K562 (cell line): ENCODE results near the gene TRIP10. TPM values are rescaled to one million over a fixed set of nuclear protein-coding genes. Genes with fewer than 3 reads are reported as not detected.

Source experiments
- ARID1B ChIP-seq: fragments of 450-650 bp; IDR thresholded peaks from 2 replicates; pipeline ENCODE4 v1.6.1; 2016; ENCODE audit warnings: antibody characterized with exemption, mild to moderate bottlenecking, inconsistent platforms
- ATF7 ChIP-seq: fragments of 450-650 bp; IDR thresholded peaks from 2 replicates; pipeline ENCODE4 v1.7.1; 2014; ENCODE audit warnings: mild to moderate bottlenecking, moderate library complexity
- CSDE1 ChIP-seq, 2 experiments: fragments of 450-650 bp; IDR thresholded peaks; 2 replicates each; pipeline ENCODE4 v1.6.1; 2016; ENCODE audit warnings: mild to moderate bottlenecking in 1 of 2
- FOXJ3 ChIP-seq: sonication (generic); formaldehyde crosslinking; IDR thresholded peaks from 2 replicates; pipeline ENCODE4 v1.4.0; 2020; ENCODE audit warnings: mild to moderate bottlenecking, missing genetic modification reagents
- KDM1A ChIP-seq, 2 experiments: fragments of 450-650 bp; IDR thresholded peaks; 2 replicates each; pipeline ENCODE4 v1.6.1; 2016; ENCODE audit warnings: mild to moderate bottlenecking in 2 of 2
- NR2F6 ChIP-seq: fragments of 450-650 bp; formaldehyde crosslinking; IDR thresholded peaks from 2 replicates; pipeline ENCODE4 v1.4.0; 2020; ENCODE audit warnings: mild to moderate bottlenecking
- PHB ChIP-seq: fragments of 250-450 bp; sonication (Bioruptor Pico); IDR thresholded peaks from 2 replicates; pipeline ENCODE4 v1.5.0; 2021
- PRDM10 ChIP-seq: fragments of 450-650 bp; IDR thresholded peaks from 2 replicates; pipeline ENCODE4 v1.6.1; 2018; ENCODE audit not compliant: partially characterized antibody
- REST ChIP-seq, 2 experiments: fragments of 450-650 bp; formaldehyde crosslinking in 1 of 2; IDR thresholded peaks; 2 replicates each; pipeline versions ENCODE4 v1.4.0 to v1.6.1; 2014 to 2020; ENCODE audit warnings: mild to moderate bottlenecking in 2 of 2, borderline replicate concordance in 1 of 2, low read depth in 1 of 2
- ZC3H8 ChIP-seq: fragments of 450-650 bp; IDR thresholded peaks from 2 replicates; pipeline ENCODE4 v1.6.1; 2017
- ZFPM2 ChIP-seq: fragments of 250-450 bp; sonication (Bioruptor Pico); IDR thresholded peaks from 2 replicates; pipeline ENCODE4 v1.5.1; 2022; ENCODE audit warnings: mild to moderate bottlenecking
- ZNF224 ChIP-seq: sonication (generic); formaldehyde crosslinking; IDR thresholded peaks from 2 replicates; pipeline ENCODE4 v1.8.0; 2022; ENCODE audit warnings: mild to moderate bottlenecking, missing genetic modification reagents
- ZNF232 ChIP-seq: sonication (generic); formaldehyde crosslinking; IDR thresholded peaks from 2 replicates; pipeline ENCODE4 v1.8.0; 2022; ENCODE audit warnings: mild to moderate bottlenecking, missing genetic modification reagents
- ZNF431 ChIP-seq: sonication (generic); formaldehyde crosslinking; IDR thresholded peaks from 2 replicates; pipeline ENCODE4 v1.8.0; 2022; ENCODE audit warnings: mild to moderate bottlenecking, missing genetic modification reagents
- polyA plus RNA-seq, 8 experiments: library from polyadenylated mRNA; depleted of rRNA in 4 of 8; stranded (reverse) in 5 of 8; unstranded in 3 of 8; fragments of >200 nt; fragmentation: Nextera tagmentation in 2 of 8; fragmentation: Illumina TruSeq in 1 of 8; extraction: Ambion mirVana in 2 of 8; extraction: Trizol in 1 of 8; gene quantifications; 2 replicates each; pipeline versions ENCODE4 v1.2.1 to v1.2.3, GENCODE V29; 2011 to 2014; ENCODE audit warnings: inconsistent platforms in 1 of 8, missing spikeins in 1 of 8
- total RNA-seq, 7 experiments: library from RNA; depleted of rRNA in 6 of 7; stranded (reverse); fragments of >200 nt in 6 of 7; fragmentation: Illumina TruSeq in 2 of 7; extraction: Trizol in 2 of 7; gene quantifications; 2 replicates each; pipeline versions ENCODE4 v1.2.1 to v1.2.3, GENCODE V29; 2011 to 2021; ENCODE audit warnings: low replicate concordance in 1 of 7

Gene TRIP10
- total and polyA plus RNA-seq, 9 of the 15 experiments (the other 6 are each of a cell fraction or from before 2014, with no cell fraction given): 1.2 to 66.8 (median 36.1) TPM

- peak; percentile 98 for TF ChIP-seq REST (IDR thresholded peaks at IDR 0.05; ENCODE audit: borderline replicate concordance)
- TF ChIP-seq REST (CRISPR knock-in tag; IDR thresholded peaks at IDR 0.05; ENCODE audit: low read depth): peak; percentile 75; the same call in 1 of the 2 replicates
- no peak for TF ChIP-seq ZFPM2 (CRISPR knock-in tag)
- TF ChIP-seq KDM1A (IDR thresholded peaks at IDR 0.05): no peak
- peak; percentile 84 for TF ChIP-seq ZNF431 (CRISPR knock-in tag)
- peak; percentile 80 for TF ChIP-seq PRDM10
- no peak for TF ChIP-seq ZC3H8
- no peak for TF ChIP-seq NR2F6 (CRISPR knock-in tag)
- TF ChIP-seq ZNF232 (CRISPR knock-in tag): 0 out of 2 replicates have a peak, but pooled peaks have one; percentile 16
- peak; percentile 88 for TF ChIP-seq ATF7
- no peak for TF ChIP-seq CSDE1 (IDR thresholded peaks at IDR 0.05)
- no peak for TF ChIP-seq ZNF224
- TF ChIP-seq FOXJ3 (CRISPR knock-in tag): no peak
- TF ChIP-seq PHB: no peak
- peak; percentile 65 for TF ChIP-seq ARID1B
Measured at GRCh38 chr19:6753178-6754031, 13.9 kb downstream of the TRIP10 start (continued).
